ENCODE data around the gene CEP131. TPM values are rescaled to one million over a fixed set of nuclear protein-coding genes. Genes with fewer than 3 reads are reported as not detected.

Gene CEP131
- polyA plus RNA-seq, 2 of the 4 experiments (the other 2 are of a cell fraction), result 3.3 to 11.5 TPM

- peaks cover 19% of the 10 kb centered on the region for H3K4me1 ChIP-seq
- ChIA-PET POLR2A (interaction anchor here (0.9 to 1.6 kb wide), 8 partner anchors 8 to 217 kb away, joined by 3 to 23 read pairs (median 4); partner anchors contain the start of genes BAHCC1 and CEP131), CTCF (interaction anchor here (0.8 to 13.0 kb wide), 12 partner anchors 9 to 235 kb away, joined by 3 to 153 read pairs (median 4); partner anchors contain the start of gene CEP131)
- ATAC-seq (peak in 1 of 2 experiments; percentile 1; a peak in 2 of 6 replicates), DNase-seq (ENCODE audit: low read depth in 1 of 2, low spot score in 1 of 2) (peak; percentile 54 to 60), FAIRE-seq (no peak)
- H3K4me3 ChIP-seq, result peak overlapping the region; percentile 80
- TF ChIP-seq, protein P1, sequence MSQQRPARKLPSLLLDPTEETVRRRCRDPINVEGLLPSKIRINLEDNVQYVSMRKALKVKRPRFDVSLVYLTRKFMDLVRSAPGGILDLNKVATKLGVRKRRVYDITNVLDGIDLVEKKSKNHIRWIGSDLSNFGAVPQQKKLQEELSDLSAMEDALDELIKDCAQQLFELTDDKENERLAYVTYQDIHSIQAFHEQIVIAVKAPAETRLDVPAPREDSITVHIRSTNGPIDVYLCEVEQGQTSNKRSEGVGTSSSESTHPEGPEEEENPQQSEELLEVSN (IDR thresholded peaks at IDR 0.05; ENCODE audit: borderline replicate concordance, low read depth), result peak; percentile 52; the same call in 1 of the 2 replicates
- TF ChIP-seq, protein P2, sequence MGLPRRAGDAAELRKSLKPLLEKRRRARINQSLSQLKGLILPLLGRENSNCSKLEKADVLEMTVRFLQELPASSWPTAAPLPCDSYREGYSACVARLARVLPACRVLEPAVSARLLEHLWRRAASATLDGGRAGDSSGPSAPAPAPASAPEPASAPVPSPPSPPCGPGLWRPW (IDR thresholded peaks at IDR 0.05), result no peak
- TF ChIP-seq, protein P3, sequence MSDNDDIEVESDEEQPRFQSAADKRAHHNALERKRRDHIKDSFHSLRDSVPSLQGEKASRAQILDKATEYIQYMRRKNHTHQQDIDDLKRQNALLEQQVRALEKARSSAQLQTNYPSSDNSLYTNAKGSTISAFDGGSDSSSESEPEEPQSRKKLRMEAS (IDR thresholded peaks at IDR 0.05), result peak; percentile 65; the same call in 1 of the 2 replicates
- TF ChIP-seq HOXB5 (CRISPR knock-in tag; IDR thresholded peaks at IDR 0.05), result 0 out of 2 replicates have a peak, but pooled peaks have one; percentile 5
- TF ChIP-seq ESRRA (IDR thresholded peaks at IDR 0.05; ENCODE audit: borderline replicate concordance, low read length), result no peak
- no peaks in the 10 kb centered on the region for H3K9me3 ChIP-seq
- H3K27ac ChIP-seq, result peak overlapping the region; percentile 91 to 94
- H3K4me2 ChIP-seq, result peak overlapping the region; percentile 77
- 14% methylated on average over 35 of the region's 37 CpGs for WGBS (ENCODE audit: missing lambda C conversion rate)
Measured at GRCh38 chr17:81239714-81240555, 17.2 kb upstream of the CEP131 start.

- CTCF ChIA-PET, result interaction anchor here (1.0 to 13.0 kb wide), 9 partner anchors 8 to 215 kb away, joined by 3 to 153 read pairs (median 5); no protein-coding TSS in a partner anchor
- WGBS (ENCODE audit: missing lambda C conversion rate), result under 1% methylated on average over 61 of the region's 100 CpGs
- POLR2A ChIA-PET, result interaction anchor here (0.6 to 1.5 kb wide), 14 partner anchors 9 to 280 kb away, joined by 3 to 23 read pairs (median 3); partner anchors contain the start of genes BAHCC1 and CEP131
- Histone ChIP-seq H3K9me3 (no peaks in the 10 kb centered on the region), H3K4me1 (peaks cover 19% of the 10 kb centered on the region), H3K27ac (peak within 1 kb of the TSS; percentile 91 to 94), H3K4me3 (peak within 1 kb of the TSS; percentile 80), H3K4me2 (peak within 1 kb of the TSS; percentile 85)
- FAIRE-seq (peak; percentile 98), ATAC-seq (peak; percentile 88 to 97), DNase-seq (ENCODE audit: low read depth in 1 of 2, low spot score in 1 of 2) (peak; percentile 100)
- TF ChIP-seq ZC3H11A (IDR thresholded peaks at IDR 0.05) (no peak), NPAS2 (CRISPR knock-in tag; IDR thresholded peaks at IDR 0.05; ENCODE audit: borderline replicate concordance) (no peak), ZSCAN20 (CRISPR knock-in tag; IDR thresholded peaks at IDR 0.05) (no peak), NFE2L2 (conservative IDR thresholded peaks at IDR 0.05; ENCODE audit: low read length) (no peak), TP53 (CRISPR knock-in tag; IDR thresholded peaks at IDR 0.05) (no peak), ESRRA (IDR thresholded peaks at IDR 0.05; ENCODE audit: borderline replicate concordance, low read length) (no peak), EHF (CRISPR knock-in tag; IDR thresholded peaks at IDR 0.05) (no peak), HOXB5 (CRISPR knock-in tag; IDR thresholded peaks at IDR 0.05) (0 out of 2 replicates have a peak, but pooled peaks have one; percentile 5), PHF8 (IDR thresholded peaks at IDR 0.05; ENCODE audit: borderline replicate concordance, low read depth) (peak; percentile 92; the same call in 1 of the 2 replicates), HOXA7 (CRISPR knock-in tag; IDR thresholded peaks at IDR 0.05) (no peak), CHD2 (IDR thresholded peaks at IDR 0.05; ENCODE audit: low read length, partially characterized antibody) (peak; percentile 40), BHLHE40 (IDR thresholded peaks at IDR 0.05; ENCODE audit: low read depth, low read length) (no peak), EHMT2 (IDR thresholded peaks at IDR 0.05; ENCODE audit: low read depth) (no peak), KDM1A (IDR thresholded peaks at IDR 0.05; ENCODE audit: low read depth) (no peak), SMC3 (IDR thresholded peaks at IDR 0.05) (no peak), POLR2A (IDR thresholded peaks at IDR 0.05; ENCODE audit: low read length) (peak; percentile 56), CBX8 (IDR thresholded peaks at IDR 0.05) (no peak), POLR2AphosphoS2 (conservative IDR thresholded peaks at IDR 0.05; ENCODE audit: low read length) (no peak), RFX5 (IDR thresholded peaks at IDR 0.05) (peak; percentile 67)
- TF ChIP-seq, protein P2 (IDR thresholded peaks at IDR 0.05), result no peak
- TF ChIP-seq, protein P3 (IDR thresholded peaks at IDR 0.05), result 0 out of 2 replicates have a peak, but pooled peaks have one; percentile 47
- TF ChIP-seq, protein P1 (IDR thresholded peaks at IDR 0.05; ENCODE audit: borderline replicate concordance, low read depth), result no peak
- TF ChIP-seq, protein P4, sequence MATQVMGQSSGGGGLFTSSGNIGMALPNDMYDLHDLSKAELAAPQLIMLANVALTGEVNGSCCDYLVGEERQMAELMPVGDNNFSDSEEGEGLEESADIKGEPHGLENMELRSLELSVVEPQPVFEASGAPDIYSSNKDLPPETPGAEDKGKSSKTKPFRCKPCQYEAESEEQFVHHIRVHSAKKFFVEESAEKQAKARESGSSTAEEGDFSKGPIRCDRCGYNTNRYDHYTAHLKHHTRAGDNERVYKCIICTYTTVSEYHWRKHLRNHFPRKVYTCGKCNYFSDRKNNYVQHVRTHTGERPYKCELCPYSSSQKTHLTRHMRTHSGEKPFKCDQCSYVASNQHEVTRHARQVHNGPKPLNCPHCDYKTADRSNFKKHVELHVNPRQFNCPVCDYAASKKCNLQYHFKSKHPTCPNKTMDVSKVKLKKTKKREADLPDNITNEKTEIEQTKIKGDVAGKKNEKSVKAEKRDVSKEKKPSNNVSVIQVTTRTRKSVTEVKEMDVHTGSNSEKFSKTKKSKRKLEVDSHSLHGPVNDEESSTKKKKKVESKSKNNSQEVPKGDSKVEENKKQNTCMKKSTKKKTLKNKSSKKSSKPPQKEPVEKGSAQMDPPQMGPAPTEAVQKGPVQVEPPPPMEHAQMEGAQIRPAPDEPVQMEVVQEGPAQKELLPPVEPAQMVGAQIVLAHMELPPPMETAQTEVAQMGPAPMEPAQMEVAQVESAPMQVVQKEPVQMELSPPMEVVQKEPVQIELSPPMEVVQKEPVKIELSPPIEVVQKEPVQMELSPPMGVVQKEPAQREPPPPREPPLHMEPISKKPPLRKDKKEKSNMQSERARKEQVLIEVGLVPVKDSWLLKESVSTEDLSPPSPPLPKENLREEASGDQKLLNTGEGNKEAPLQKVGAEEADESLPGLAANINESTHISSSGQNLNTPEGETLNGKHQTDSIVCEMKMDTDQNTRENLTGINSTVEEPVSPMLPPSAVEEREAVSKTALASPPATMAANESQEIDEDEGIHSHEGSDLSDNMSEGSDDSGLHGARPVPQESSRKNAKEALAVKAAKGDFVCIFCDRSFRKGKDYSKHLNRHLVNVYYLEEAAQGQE (IDR thresholded peaks at IDR 0.05), result peak; percentile 36; the same call in 1 of the 2 replicates
Measured at GRCh38 chr17:81238815-81239713, 16.3 kb upstream of the CEP131 start, which contains the start of the genes NDUFAF8 and TEPSIN. TSS of gene NDUFAF8 (plus strand) at chr17:81239318. CDS start at chr17:81239364, 46 bp downstream. TSS of gene TEPSIN (minus strand) at chr17:81239055. CDS start at chr17:81239033, 22 bp downstream.

All from A549 (cell line).